ENCODE data around the gene DHX34.

- TF ChIP-seq, protein P1, sequence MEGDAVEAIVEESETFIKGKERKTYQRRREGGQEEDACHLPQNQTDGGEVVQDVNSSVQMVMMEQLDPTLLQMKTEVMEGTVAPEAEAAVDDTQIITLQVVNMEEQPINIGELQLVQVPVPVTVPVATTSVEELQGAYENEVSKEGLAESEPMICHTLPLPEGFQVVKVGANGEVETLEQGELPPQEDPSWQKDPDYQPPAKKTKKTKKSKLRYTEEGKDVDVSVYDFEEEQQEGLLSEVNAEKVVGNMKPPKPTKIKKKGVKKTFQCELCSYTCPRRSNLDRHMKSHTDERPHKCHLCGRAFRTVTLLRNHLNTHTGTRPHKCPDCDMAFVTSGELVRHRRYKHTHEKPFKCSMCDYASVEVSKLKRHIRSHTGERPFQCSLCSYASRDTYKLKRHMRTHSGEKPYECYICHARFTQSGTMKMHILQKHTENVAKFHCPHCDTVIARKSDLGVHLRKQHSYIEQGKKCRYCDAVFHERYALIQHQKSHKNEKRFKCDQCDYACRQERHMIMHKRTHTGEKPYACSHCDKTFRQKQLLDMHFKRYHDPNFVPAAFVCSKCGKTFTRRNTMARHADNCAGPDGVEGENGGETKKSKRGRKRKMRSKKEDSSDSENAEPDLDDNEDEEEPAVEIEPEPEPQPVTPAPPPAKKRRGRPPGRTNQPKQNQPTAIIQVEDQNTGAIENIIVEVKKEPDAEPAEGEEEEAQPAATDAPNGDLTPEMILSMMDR (IDR thresholded peaks at IDR 0.05; ENCODE audit: low read length), result no peak
- no peak for TF ChIP-seq EZH2 (IDR thresholded peaks at IDR 0.05; ENCODE audit: borderline replicate concordance, low read length)
These were observed 39.5 kb upstream of the DHX34 start, which contains the start of gene C5AR1 for GRCh38 chr19:47309608-47310007.

Measured in OCI-LY1 (cell line).